ENCODE results near the gene ZMYND15.

- TF ChIP-seq RAD21 (IDR thresholded peaks at IDR 0.05; ENCODE audit: low read length) (no peak), POLR2A (IDR thresholded peaks at IDR 0.05; ENCODE audit: low read depth, low read length) (no peak), CTCF (conservative IDR thresholded peaks at IDR 0.05; ENCODE audit: low read depth, low read length) (no peak), MAZ (IDR thresholded peaks at IDR 0.05; ENCODE audit: borderline replicate concordance, low read depth, low read length) (no peak), SMC3 (IDR thresholded peaks at IDR 0.05; ENCODE audit: low read depth, low read length) (no peak), USF2 (IDR thresholded peaks at IDR 0.05; ENCODE audit: low read depth, low read length) (no peak)
These were observed 8.2 kb downstream of the ZMYND15 start for GRCh38 chr17:4747847-4748246.
